ENCODE results near the gene ATF7IP2. TPM values are rescaled to one million over a fixed set of nuclear protein-coding genes. Genes with fewer than 3 reads are reported as not detected.

ATF7IP2 gene
- polyA plus RNA-seq, 1 donor (not counting 4 experiments of a cell fraction or from before 2014, with no cell fraction given): 9.8 TPM

DNA sequence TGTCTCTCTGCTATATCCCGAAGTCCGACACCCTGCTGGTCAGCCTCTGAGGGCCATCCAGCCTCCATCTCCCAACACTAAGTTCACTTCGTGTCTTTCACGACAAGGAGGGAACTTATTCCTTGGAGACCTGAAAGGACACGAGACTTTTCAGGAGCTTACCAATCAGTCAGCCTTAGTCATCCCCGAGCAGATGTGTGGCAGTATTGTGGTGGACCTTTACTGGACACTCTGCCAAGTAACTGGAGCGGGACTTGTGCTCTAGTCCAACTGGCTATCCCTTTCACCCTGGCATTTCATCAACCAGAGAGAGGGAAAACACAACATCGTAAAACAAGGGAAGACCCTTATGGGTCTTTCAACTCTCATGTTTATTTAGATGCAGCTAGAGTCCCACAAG is 107.4 kb downstream of the ATF7IP2 start:
- Histone ChIP-seq H3K4me2 (ENCODE audit: control insufficient read depth, extremely low read depth, insufficient read depth, low read depth, low read length) (no peak overlapping the region), H3K4me1 (ENCODE audit: control insufficient read depth, extremely low read depth, insufficient read depth, low read length) (no peaks in the 10 kb centered on the region), H2AFZ (ENCODE audit: control insufficient read depth, low read length) (no peak overlapping the region), H4K20me1 (ENCODE audit: control insufficient read depth, extremely low read depth, insufficient read depth, low read length) (no peaks in the 10 kb centered on the region), H3K4me3 (ENCODE audit: control insufficient read depth in 2 of 3, extremely low read depth in 1 of 3, insufficient read depth in 2 of 3, low read depth in 1 of 3, low read length in 3 of 3) (no peak overlapping the region), H3K36me3 (ENCODE audit: control insufficient read depth in 2 of 2, extremely low read depth in 1 of 2, insufficient read depth in 2 of 2, low read length in 2 of 2) (no peaks in the 10 kb centered on the region), H3K9ac (ENCODE audit: control insufficient read depth, extremely low read depth, insufficient read depth, low read length) (no peak overlapping the region), H3K27me3 (ENCODE audit: control insufficient read depth, extremely low read depth, insufficient read depth, low read length) (no peaks in the 10 kb centered on the region), H3K79me2 (ENCODE audit: control insufficient read depth, insufficient read depth, low read length) (no peaks in the 10 kb centered on the region), H3K9me1 (ENCODE audit: control insufficient read depth, extremely low read depth, insufficient read depth, low read length) (no peaks in the 10 kb centered on the region), H3K27ac (ENCODE audit: control insufficient read depth, insufficient read depth, low read length) (no peak overlapping the region), H3K9me3 (ENCODE audit: control insufficient read depth, low read depth, low read length) (no peaks in the 10 kb centered on the region)
- TF ChIP-seq, protein P1, sequence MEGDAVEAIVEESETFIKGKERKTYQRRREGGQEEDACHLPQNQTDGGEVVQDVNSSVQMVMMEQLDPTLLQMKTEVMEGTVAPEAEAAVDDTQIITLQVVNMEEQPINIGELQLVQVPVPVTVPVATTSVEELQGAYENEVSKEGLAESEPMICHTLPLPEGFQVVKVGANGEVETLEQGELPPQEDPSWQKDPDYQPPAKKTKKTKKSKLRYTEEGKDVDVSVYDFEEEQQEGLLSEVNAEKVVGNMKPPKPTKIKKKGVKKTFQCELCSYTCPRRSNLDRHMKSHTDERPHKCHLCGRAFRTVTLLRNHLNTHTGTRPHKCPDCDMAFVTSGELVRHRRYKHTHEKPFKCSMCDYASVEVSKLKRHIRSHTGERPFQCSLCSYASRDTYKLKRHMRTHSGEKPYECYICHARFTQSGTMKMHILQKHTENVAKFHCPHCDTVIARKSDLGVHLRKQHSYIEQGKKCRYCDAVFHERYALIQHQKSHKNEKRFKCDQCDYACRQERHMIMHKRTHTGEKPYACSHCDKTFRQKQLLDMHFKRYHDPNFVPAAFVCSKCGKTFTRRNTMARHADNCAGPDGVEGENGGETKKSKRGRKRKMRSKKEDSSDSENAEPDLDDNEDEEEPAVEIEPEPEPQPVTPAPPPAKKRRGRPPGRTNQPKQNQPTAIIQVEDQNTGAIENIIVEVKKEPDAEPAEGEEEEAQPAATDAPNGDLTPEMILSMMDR (optimal IDR thresholded peaks at IDR 0.05 in 1 of 3, IDR thresholded peaks at IDR 0.05 in 1 of 3, conservative IDR thresholded peaks at IDR 0.05 in 1 of 3; ENCODE audit: extremely low read depth in 1 of 3, insufficient read depth in 2 of 3, low read length in 3 of 3): no peak
- TF ChIP-seq EZH2 (IDR thresholded peaks at IDR 0.05; ENCODE audit: low read length): no peak
- dilution Hi-C loops (cut with MboI; ENCODE audit: extremely low pct_ligation_motif_present, low sequenced_read_pairs): no loop called here
- FAIRE-seq (no peak), DNase-seq (ENCODE audit: low read depth, low spot score) (no peak)

DNA sequence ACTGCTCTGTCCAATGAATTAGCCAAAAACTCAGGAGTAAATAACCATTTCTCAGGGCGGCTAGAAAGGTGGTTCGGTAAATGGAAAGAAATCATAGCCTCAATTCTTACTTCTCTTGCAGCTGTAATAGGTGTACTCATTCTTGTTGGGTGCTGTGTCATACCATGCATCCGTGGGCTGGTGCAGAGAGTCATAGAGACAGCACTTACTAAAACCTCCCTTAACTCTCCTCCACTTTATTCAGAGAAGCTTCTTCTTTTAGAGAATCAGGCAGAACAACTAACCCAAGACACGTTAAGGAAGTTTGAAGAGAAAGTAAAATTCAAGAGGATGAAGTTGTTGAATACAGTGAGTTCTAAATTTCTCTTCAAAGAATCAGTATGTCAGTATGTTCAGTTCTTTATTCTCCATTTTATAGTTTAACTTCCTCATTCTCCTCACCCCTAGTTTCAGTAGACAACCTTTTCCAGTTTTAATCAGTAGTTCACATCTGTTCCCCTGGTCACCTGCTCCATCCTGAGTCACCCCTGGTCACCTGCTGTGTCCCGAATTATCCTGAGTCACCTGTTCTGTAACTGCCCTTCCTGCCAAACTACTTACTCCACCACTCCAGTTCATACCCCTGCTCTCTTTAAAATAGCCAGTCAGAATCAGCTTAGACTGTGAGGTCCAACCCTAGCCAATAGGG is 108.6 kb downstream of the ATF7IP2 start:
- TF ChIP-seq, protein P1 (optimal IDR thresholded peaks at IDR 0.05 in 1 of 3, IDR thresholded peaks at IDR 0.05 in 1 of 3, conservative IDR thresholded peaks at IDR 0.05 in 1 of 3; ENCODE audit: extremely low read depth in 1 of 3, insufficient read depth in 2 of 3, low read length in 3 of 3): no peak
- TF ChIP-seq EZH2 (IDR thresholded peaks at IDR 0.05; ENCODE audit: low read length): no peak
- H3K9me3 ChIP-seq (ENCODE audit: control insufficient read depth, low read depth, low read length): no peaks in the 10 kb centered on the region
- dilution Hi-C loops (cut with MboI; ENCODE audit: extremely low pct_ligation_motif_present, low sequenced_read_pairs): no loop called here
- H3K4me1 ChIP-seq (ENCODE audit: control insufficient read depth, extremely low read depth, insufficient read depth, low read length): no peaks in the 10 kb centered on the region
- no peak overlapping the region for H3K9ac ChIP-seq (ENCODE audit: control insufficient read depth, extremely low read depth, insufficient read depth, low read length)
- H3K79me2 ChIP-seq (ENCODE audit: control insufficient read depth, insufficient read depth, low read length): no peaks in the 10 kb centered on the region
- H3K36me3 ChIP-seq (ENCODE audit: control insufficient read depth in 2 of 2, extremely low read depth in 1 of 2, insufficient read depth in 2 of 2, low read length in 2 of 2): no peaks in the 10 kb centered on the region
- no peak overlapping the region for H2AFZ ChIP-seq (ENCODE audit: control insufficient read depth, low read length)
- no peak for DNase-seq (ENCODE audit: low read depth, low spot score)
- H3K27me3 ChIP-seq (ENCODE audit: control insufficient read depth, extremely low read depth, insufficient read depth, low read length): no peaks in the 10 kb centered on the region
- no peak for FAIRE-seq
- no peak overlapping the region for H3K4me2 ChIP-seq (ENCODE audit: control insufficient read depth, extremely low read depth, insufficient read depth, low read depth, low read length)
- H3K4me3 ChIP-seq (ENCODE audit: control insufficient read depth in 2 of 3, extremely low read depth in 1 of 3, insufficient read depth in 2 of 3, low read depth in 1 of 3, low read length in 3 of 3): no peak overlapping the region
- H3K27ac ChIP-seq (ENCODE audit: control insufficient read depth, insufficient read depth, low read length): no peak overlapping the region
- H3K9me1 ChIP-seq (ENCODE audit: control insufficient read depth, extremely low read depth, insufficient read depth, low read length): no peaks in the 10 kb centered on the region
- H4K20me1 ChIP-seq (ENCODE audit: control insufficient read depth, extremely low read depth, insufficient read depth, low read length): no peaks in the 10 kb centered on the region

Measured in keratinocyte (primary cell).